ENCODE data around the gene SYTL3.

Gene SYTL3

GRCh38 chr6:158808442-158808833, 158.6 kb downstream of the SYTL3 start:
- H3K27me3 ChIP-seq (ENCODE audit: insufficient read depth, low read length), result no peaks in the 10 kb centered on the region
- peak overlapping the region; percentile 98 for H3K4me2 ChIP-seq (ENCODE audit: low read length)
- H3K79me2 ChIP-seq (ENCODE audit: insufficient read depth, low read length), result peaks cover 83% of the 10 kb centered on the region
- H3K36me3 ChIP-seq (ENCODE audit: insufficient read depth, low read length), result peaks cover 70% of the 10 kb centered on the region; the same call in 1 of the 2 replicates
- no peaks in the 10 kb centered on the region for H3K9me2 ChIP-seq (ENCODE audit: low read depth, low read length)
- H3K9me3 ChIP-seq (ENCODE audit: low read length), result no peaks in the 10 kb centered on the region
- peak overlapping the region; percentile 49 for H3K4me3 ChIP-seq (ENCODE audit: low read depth, low read length, poor library complexity, severe bottlenecking)
- H4K20me1 ChIP-seq (ENCODE audit: insufficient read depth, low read length), result no peaks in the 10 kb centered on the region
- H3F3A ChIP-seq (ENCODE audit: insufficient read depth, low read length), result peaks cover 23% of the 10 kb centered on the region
- H3K9ac ChIP-seq (ENCODE audit: low read length), result peak overlapping the region; percentile 54
- peak overlapping the region; percentile 97 for H3K27ac ChIP-seq (ENCODE audit: low read depth, low read length, poor library complexity, severe bottlenecking)
- peaks cover 100% of the 10 kb centered on the region for H3K4me1 ChIP-seq (ENCODE audit: insufficient read depth, low read length, severe bottlenecking)
- TF ChIP-seq EZH2 (IDR thresholded peaks at IDR 0.05; ENCODE audit: borderline replicate concordance, low read length) (no peak), CTCF (IDR thresholded peaks at IDR 0.05; ENCODE audit: low read length) (no peak)
- no peak overlapping the region for H2AFZ ChIP-seq (ENCODE audit: low read length)

- Histone ChIP-seq H3K9me3 (ENCODE audit: low read length) (no peaks in the 10 kb centered on the region), H3K36me3 (ENCODE audit: insufficient read depth, low read length) (peaks cover 72% of the 10 kb centered on the region; the same call in 1 of the 2 replicates), H3F3A (ENCODE audit: insufficient read depth, low read length) (peaks cover 23% of the 10 kb centered on the region), H3K4me3 (ENCODE audit: low read depth, low read length, poor library complexity, severe bottlenecking) (peak overlapping the region; percentile 81), H3K9ac (ENCODE audit: low read length) (peak overlapping the region; percentile 90), H3K79me2 (ENCODE audit: insufficient read depth, low read length) (peaks cover 84% of the 10 kb centered on the region), H3K4me2 (ENCODE audit: low read length) (peak overlapping the region; percentile 98), H3K27ac (ENCODE audit: low read depth, low read length, poor library complexity, severe bottlenecking) (peak overlapping the region; percentile 97), H3K9me2 (ENCODE audit: low read depth, low read length) (no peaks in the 10 kb centered on the region), H3K4me1 (ENCODE audit: insufficient read depth, low read length, severe bottlenecking) (peaks cover 100% of the 10 kb centered on the region), H3K27me3 (ENCODE audit: insufficient read depth, low read length) (no peaks in the 10 kb centered on the region), H4K20me1 (ENCODE audit: insufficient read depth, low read length) (no peaks in the 10 kb centered on the region), H2AFZ (ENCODE audit: low read length) (no peak overlapping the region)
- no peak for TF ChIP-seq CTCF (IDR thresholded peaks at IDR 0.05; ENCODE audit: low read length)
- no peak for TF ChIP-seq EZH2 (IDR thresholded peaks at IDR 0.05; ENCODE audit: borderline replicate concordance, low read length)
Observed at GRCh38 chr6:158808941-158809678, 159.3 kb downstream of the SYTL3 start.

- peak overlapping the region; percentile 97 for H3K27ac ChIP-seq (ENCODE audit: low read depth, low read length, poor library complexity, severe bottlenecking)
- no peaks in the 10 kb centered on the region for H4K20me1 ChIP-seq (ENCODE audit: insufficient read depth, low read length)
- peak overlapping the region; percentile 81 for H3K4me3 ChIP-seq (ENCODE audit: low read depth, low read length, poor library complexity, severe bottlenecking)
- peaks cover 81% of the 10 kb centered on the region for H3K36me3 ChIP-seq (ENCODE audit: insufficient read depth, low read length)
- TF ChIP-seq EZH2 (IDR thresholded peaks at IDR 0.05; ENCODE audit: borderline replicate concordance, low read length), result no peak
- H3K9me3 ChIP-seq (ENCODE audit: low read length), result no peaks in the 10 kb centered on the region
- H3K9ac ChIP-seq (ENCODE audit: low read length), result peak overlapping the region; percentile 90
- no peak overlapping the region for H2AFZ ChIP-seq (ENCODE audit: low read length)
- peaks cover 87% of the 10 kb centered on the region for H3K79me2 ChIP-seq (ENCODE audit: insufficient read depth, low read length)
- H3F3A ChIP-seq (ENCODE audit: insufficient read depth, low read length), result peaks cover 23% of the 10 kb centered on the region
- H3K9me2 ChIP-seq (ENCODE audit: low read depth, low read length), result no peaks in the 10 kb centered on the region
- no peaks in the 10 kb centered on the region for H3K27me3 ChIP-seq (ENCODE audit: insufficient read depth, low read length)
- peaks cover 100% of the 10 kb centered on the region for H3K4me1 ChIP-seq (ENCODE audit: insufficient read depth, low read length, severe bottlenecking)
- peak overlapping the region; percentile 98 for H3K4me2 ChIP-seq (ENCODE audit: low read length)
Observed at GRCh38 chr6:158810155-158811095, 160.6 kb downstream of the SYTL3 start.
